GM23338 (cell line): ENCODE data around the gene CKM.

Source experiments
- CREB1 ChIP-seq: fragments of 250-450 bp; sonication (Bioruptor Pico); IDR thresholded peaks from 2 replicates; pipeline ENCODE4 v1.5.0; 2020; ENCODE audit warnings: low read depth, mild to moderate bottlenecking, moderate library complexity
- CTCF ChIP-seq, 2 experiments: fragments of 200-600 bp in 1 of 2; sonication (generic) in 1 of 2; conservative IDR thresholded peaks; 2 replicates each; pipeline versions ENCODE4 v1.5.1 to v1.6.1; 2016 to 2017; ENCODE audit warnings: antibody characterized with exemption in 2 of 2, low read depth in 2 of 2, mild to moderate bottlenecking in 2 of 2, moderate library complexity in 1 of 2
- ETS1 ChIP-seq: IDR thresholded peaks from 2 replicates; pipeline ENCODE4 v1.6.1; 2016; ENCODE audit warnings: antibody characterized with exemption
- EZH2 ChIP-seq: fragments of 200-600 bp; sonication (generic); IDR thresholded peaks from one replicate; pipeline ENCODE4 v1.8.0; 2017; ENCODE audit warnings: antibody characterized with exemption, mild to moderate bottlenecking, low read depth; ENCODE audit not compliant: unreplicated experiment
- EZH2phosphoT487 ChIP-seq: fragments of 200-600 bp; sonication (generic); IDR thresholded peaks from one replicate; pipeline ENCODE4 v1.8.1; 2018; ENCODE audit warnings: antibody characterized with exemption; ENCODE audit not compliant: unreplicated experiment
- JUNB ChIP-seq: IDR thresholded peaks from one replicate; pipeline ENCODE4 v1.6.1; 2016; ENCODE audit warnings: antibody characterized with exemption; ENCODE audit not compliant: unreplicated experiment
- POLR2AphosphoS5 ChIP-seq: IDR thresholded peaks from 2 replicates; pipeline ENCODE4 v1.6.1; 2016; ENCODE audit warnings: antibody characterized with exemption, low read depth
- REST ChIP-seq: IDR thresholded peaks from one replicate; pipeline ENCODE4 v1.6.1; 2018; ENCODE audit warnings: antibody characterized with exemption; ENCODE audit not compliant: unreplicated experiment

- TF ChIP-seq CTCF (conservative IDR thresholded peaks at IDR 0.05; ENCODE audit: low read depth in 2 of 2), result no peak
- TF ChIP-seq EZH2phosphoT487, result no peak
- TF ChIP-seq CREB1, result no peak
- no peak for TF ChIP-seq POLR2AphosphoS5
- no peak for TF ChIP-seq EZH2
- TF ChIP-seq REST, result no peak
- TF ChIP-seq ETS1, result no peak
- TF ChIP-seq JUNB, result no peak
Observed at GRCh38 chr19:45302416-45302815, 20.3 kb downstream of the CKM start.
